GM19452 (cell line): ENCODE measurements around the gene LGALS9.
"Not testable (repeated sequence)": the region's sequence is repeated elsewhere in the genome, so short reads cannot be mapped to it uniquely, and the experiment has no call there.

ENCODE experiments used
- ATAC-seq: cut with Tn5 transposase; IDR thresholded peaks from one replicate; pipeline ENCODE4 v1.9.1; 2021; ENCODE audit not compliant: unreplicated experiment

The LGALS9 gene

GRCh38 chr17:27627514-27627913, 3.5 kb upstream of the LGALS9 start:
- no peak for ATAC-seq

GRCh38 chr17:27628376-27628775, 2.6 kb upstream of the LGALS9 start:
- ATAC-seq: no peak

- not testable (repeated sequence) for ATAC-seq
Observed at GRCh38 chr17:27629260-27629659, 1.7 kb upstream of the LGALS9 start.

GRCh38 chr17:27631411-27631760, 398 bp downstream of the LGALS9 start:
- ATAC-seq: peak; percentile 49

- ATAC-seq: no peak
Observed at GRCh38 chr17:27631897-27632725, 1.1 kb downstream of the LGALS9 start.

GRCh38 chr17:27632766-27633165, 1.8 kb downstream of the LGALS9 start:
- ATAC-seq: not testable (repeated sequence)

- no peak for ATAC-seq
Observed at GRCh38 chr17:27633312-27634025, 2.5 kb downstream of the LGALS9 start.

GRCh38 chr17:27634026-27634335, 3.0 kb downstream of the LGALS9 start:
- no peak for ATAC-seq

GRCh38 chr17:27634776-27635175, 3.8 kb downstream of the LGALS9 start:
- ATAC-seq: no peak

- ATAC-seq: no peak
Observed at GRCh38 chr17:27635275-27635823, 4.4 kb downstream of the LGALS9 start.

GRCh38 chr17:27636005-27636520, 5.1 kb downstream of the LGALS9 start:
- not testable (repeated sequence) for ATAC-seq

GRCh38 chr17:27637818-27638217, 6.8 kb downstream of the LGALS9 start:
- ATAC-seq: not testable (repeated sequence)

- not testable (repeated sequence) for ATAC-seq
Observed at GRCh38 chr17:27638415-27638914, 7.5 kb downstream of the LGALS9 start.

GRCh38 chr17:27640790-27641189, 9.8 kb downstream of the LGALS9 start:
- no peak for ATAC-seq

- no peak for ATAC-seq
Observed at GRCh38 chr17:27644586-27644985, 13.6 kb downstream of the LGALS9 start.

GRCh38 chr17:27645621-27646020, 14.6 kb downstream of the LGALS9 start:
- not testable (repeated sequence) for ATAC-seq

GRCh38 chr17:27646232-27646631, 15.2 kb downstream of the LGALS9 start:
- no peak for ATAC-seq

GRCh38 chr17:27647765-27648164, 16.8 kb downstream of the LGALS9 start:
- no peak for ATAC-seq

- ATAC-seq: not testable (repeated sequence)
Observed at GRCh38 chr17:27649111-27649571, 18.2 kb downstream of the LGALS9 start.

- no peak for ATAC-seq
Observed at GRCh38 chr17:27649929-27650328, 18.9 kb downstream of the LGALS9 start.

GRCh38 chr17:27650836-27651235, 19.8 kb downstream of the LGALS9 start:
- no peak for ATAC-seq
